Measurements from ENCODE around the gene RYR2.

The RYR2 gene

DNA sequence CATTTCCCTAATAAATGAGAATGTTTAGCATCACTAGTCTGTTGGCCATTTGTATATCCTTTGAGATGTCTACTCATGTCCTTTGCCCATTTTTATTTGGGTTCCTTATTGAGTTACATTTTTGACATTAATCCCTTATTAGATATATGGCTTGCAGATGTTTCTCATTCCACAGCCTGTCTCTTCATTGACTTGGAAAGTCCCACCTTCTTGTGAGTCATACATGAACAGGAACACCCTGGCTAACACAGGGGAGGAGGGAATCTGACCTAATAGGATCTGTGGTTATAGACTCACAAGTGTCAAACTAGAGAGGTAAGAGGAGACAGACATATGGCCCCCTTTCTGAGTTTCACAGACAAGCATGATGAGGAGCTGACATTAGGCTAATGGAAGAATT, 837.2 kb downstream of the RYR2 start:
- no peak for FAIRE-seq
